Astrocyte (in vitro differentiated cells and primary cell): ENCODE measurements around the gene PNMA8A. TPM values are rescaled to one million over a fixed set of nuclear protein-coding genes. Genes with fewer than 3 reads are reported as not detected.

Experiments
- DNase-seq: peaks from one replicate; pipeline ENCODE4 v3.0.0-alpha.2; 2010; ENCODE audit warnings: low read depth
- FAIRE-seq: peaks from 2 replicates; lab custom pipeline; 2011; peaks lifted over from hg19 to GRCh38; lab: Jason Lieb, UNC
- H2AFZ ChIP-seq: 2 replicates; pipeline ENCODE4 v1.6.0; 2012; ENCODE audit warnings: low read depth, low read length, inconsistent platforms
- H3K27ac ChIP-seq: 2 replicates; pipeline ENCODE4 v1.5.1; 2011; ENCODE audit warnings: low read depth, low read length, inconsistent platforms
- H3K27me3 ChIP-seq: 2 replicates; pipeline ENCODE4 v1.6.0; 2011; ENCODE audit warnings: low read length, inconsistent platforms; ENCODE audit not compliant: insufficient read depth
- H3K36me3 ChIP-seq: 2 replicates; pipeline ENCODE4 v1.5.1; 2011; ENCODE audit warnings: low read length, inconsistent platforms; ENCODE audit not compliant: insufficient read depth
- H3K4me1 ChIP-seq: 2 replicates; pipeline ENCODE4 v1.5.1; 2011; ENCODE audit warnings: low read length, inconsistent platforms; ENCODE audit not compliant: insufficient read depth
- H3K4me2 ChIP-seq: 2 replicates; pipeline ENCODE4 v1.6.0; 2012; ENCODE audit warnings: low read length, inconsistent platforms
- H3K4me3 ChIP-seq: 2 replicates; pipeline ENCODE4 v1.5.1; 2011; ENCODE audit warnings: low read depth, mild to moderate bottlenecking, low read length, inconsistent platforms; ENCODE audit not compliant: insufficient read depth
- H3K79me2 ChIP-seq: 2 replicates; pipeline ENCODE4 v1.6.0; 2012; ENCODE audit warnings: mild to moderate bottlenecking, low read length, inconsistent platforms; ENCODE audit not compliant: insufficient read depth
- H3K9ac ChIP-seq: 2 replicates; pipeline ENCODE4 v1.6.0; 2012; ENCODE audit warnings: mild to moderate bottlenecking, low read length, inconsistent platforms
- H3K9me3 ChIP-seq: 2 replicates; pipeline ENCODE4 v1.5.1; 2012; ENCODE audit warnings: low read depth, mild to moderate bottlenecking, low read length, inconsistent platforms; ENCODE audit not compliant: insufficient read depth
- H4K20me1 ChIP-seq: 2 replicates; pipeline ENCODE4 v1.6.0; 2012; ENCODE audit warnings: low read length, inconsistent platforms; ENCODE audit not compliant: insufficient read depth
- H3K27ac Mint-ChIP-seq: one replicate; pipeline ENCODE4 v1.8.0; 2021; ENCODE audit warnings: mild to moderate bottlenecking, mixed read lengths; ENCODE audit not compliant: unreplicated experiment
- H3K27me3 Mint-ChIP-seq: one replicate; pipeline ENCODE4 v1.8.0; 2021; ENCODE audit warnings: low read depth, mixed read lengths; ENCODE audit not compliant: unreplicated experiment
- H3K36me3 Mint-ChIP-seq: one replicate; pipeline ENCODE4 v1.8.0; 2021; ENCODE audit warnings: low read depth, mixed read lengths; ENCODE audit not compliant: unreplicated experiment
- H3K4me1 Mint-ChIP-seq: one replicate; pipeline ENCODE4 v1.8.0; 2021; ENCODE audit warnings: low read depth, mixed read lengths; ENCODE audit not compliant: unreplicated experiment
- H3K4me3 Mint-ChIP-seq: one replicate; pipeline ENCODE4 v1.8.0; 2021; ENCODE audit warnings: mild to moderate bottlenecking, moderate library complexity, mixed read lengths; ENCODE audit not compliant: unreplicated experiment
- H3K9me3 Mint-ChIP-seq: one replicate; pipeline ENCODE4 v1.8.0; 2021; ENCODE audit warnings: mild to moderate bottlenecking, mixed read lengths; ENCODE audit not compliant: unreplicated experiment
- EZH2 ChIP-seq: IDR thresholded peaks from 2 replicates; pipeline ENCODE4 v1.6.1; 2012; ENCODE audit warnings: mild to moderate bottlenecking, low read length, inconsistent platforms; ENCODE audit not compliant: insufficient read depth
- total RNA-seq: library from RNA; stranded (reverse); gene quantifications from 2 replicates; pipeline ENCODE4 v1.2.1, GENCODE V29; 2021
- TF ChIP-seq, protein P1 (sequence below): IDR thresholded peaks from 2 replicates; pipeline ENCODE4 v1.5.1; 2011; ENCODE audit warnings: low read depth, mild to moderate bottlenecking, inconsistent platforms, low read length, moderate library complexity; ENCODE audit not compliant: insufficient read depth

The PNMA8A gene
- total RNA-seq, 1 donor from 2014 or later: 12.1 TPM

DNA sequence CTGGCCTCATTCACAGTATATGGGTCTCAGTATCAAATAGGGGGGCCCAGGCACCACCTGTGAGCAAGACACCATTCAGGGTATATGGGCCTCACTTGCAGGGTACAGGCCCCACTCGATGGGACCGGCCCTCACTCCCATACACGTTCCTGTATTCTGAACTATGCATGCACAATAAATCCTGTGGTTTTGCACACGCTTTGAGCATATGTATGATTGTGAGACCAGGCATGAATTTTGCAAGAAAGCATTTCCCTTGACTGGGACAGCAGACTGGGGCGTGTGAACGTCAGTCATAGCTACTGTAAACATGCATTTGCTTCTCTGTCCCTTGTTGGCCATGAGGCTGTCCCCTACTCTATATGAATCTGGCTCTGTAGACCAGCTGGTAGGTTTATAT is 24.9 kb upstream of the PNMA8A start:
- no peaks in the 10 kb centered on the region for H3K9me3 Mint-ChIP-seq
- no peak overlapping the region for H3K27ac ChIP-seq
- H3K4me2 ChIP-seq: no peak overlapping the region
- no peak for TF ChIP-seq EZH2
- TF ChIP-seq, protein P1, sequence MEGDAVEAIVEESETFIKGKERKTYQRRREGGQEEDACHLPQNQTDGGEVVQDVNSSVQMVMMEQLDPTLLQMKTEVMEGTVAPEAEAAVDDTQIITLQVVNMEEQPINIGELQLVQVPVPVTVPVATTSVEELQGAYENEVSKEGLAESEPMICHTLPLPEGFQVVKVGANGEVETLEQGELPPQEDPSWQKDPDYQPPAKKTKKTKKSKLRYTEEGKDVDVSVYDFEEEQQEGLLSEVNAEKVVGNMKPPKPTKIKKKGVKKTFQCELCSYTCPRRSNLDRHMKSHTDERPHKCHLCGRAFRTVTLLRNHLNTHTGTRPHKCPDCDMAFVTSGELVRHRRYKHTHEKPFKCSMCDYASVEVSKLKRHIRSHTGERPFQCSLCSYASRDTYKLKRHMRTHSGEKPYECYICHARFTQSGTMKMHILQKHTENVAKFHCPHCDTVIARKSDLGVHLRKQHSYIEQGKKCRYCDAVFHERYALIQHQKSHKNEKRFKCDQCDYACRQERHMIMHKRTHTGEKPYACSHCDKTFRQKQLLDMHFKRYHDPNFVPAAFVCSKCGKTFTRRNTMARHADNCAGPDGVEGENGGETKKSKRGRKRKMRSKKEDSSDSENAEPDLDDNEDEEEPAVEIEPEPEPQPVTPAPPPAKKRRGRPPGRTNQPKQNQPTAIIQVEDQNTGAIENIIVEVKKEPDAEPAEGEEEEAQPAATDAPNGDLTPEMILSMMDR: no peak
- no peaks in the 10 kb centered on the region for H3K79me2 ChIP-seq
- no peaks in the 10 kb centered on the region for H3K36me3 ChIP-seq
- H3K4me3 ChIP-seq: no peak overlapping the region
- H3K4me3 Mint-ChIP-seq: no peak overlapping the region
- H3K4me1 ChIP-seq: peaks cover 6% of the 10 kb centered on the region
- H2AFZ ChIP-seq: no peak overlapping the region
- H3K27me3 ChIP-seq: peaks cover 21% of the 10 kb centered on the region
- no peak for DNase-seq
- peaks cover 10% of the 10 kb centered on the region for H3K9me3 ChIP-seq
- no peak overlapping the region for H3K9ac ChIP-seq
- no peak overlapping the region for H3K27ac Mint-ChIP-seq
- no peaks in the 10 kb centered on the region for H4K20me1 ChIP-seq
- no peak for FAIRE-seq
- H3K27me3 Mint-ChIP-seq: peaks cover 14% of the 10 kb centered on the region
- H3K4me1 Mint-ChIP-seq: peaks cover 14% of the 10 kb centered on the region
- no peaks in the 10 kb centered on the region for H3K36me3 Mint-ChIP-seq

DNA sequence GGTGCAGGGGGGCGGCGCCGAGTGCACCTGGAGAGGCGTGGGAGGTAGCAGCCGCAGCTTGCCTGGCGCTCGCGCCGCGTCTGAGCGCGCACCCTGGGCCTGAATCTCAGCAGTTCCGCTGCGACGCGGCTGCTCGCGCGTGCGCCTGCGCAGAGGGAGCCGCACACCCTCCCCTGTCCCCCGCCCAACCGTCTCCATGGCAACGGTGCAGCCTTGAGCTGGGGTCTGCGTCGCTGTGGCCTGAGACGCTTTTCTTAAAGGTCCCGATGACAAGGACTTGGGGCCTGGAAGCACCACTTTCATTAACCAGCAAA is 24.4 kb upstream of the PNMA8A start, which contains the start of gene PNMA8B:
Gene PNMA8B, minus strand, starts transcription at position 82 of the 314 bp plus-strand sequence. CDS start 402 bp downstream, outside the sequence.
- peaks cover 6% of the 10 kb centered on the region for H3K4me1 ChIP-seq
- peaks cover 26% of the 10 kb centered on the region for H3K27me3 ChIP-seq
- Mint-ChIP-seq H3K27me3 (peaks cover 20% of the 10 kb centered on the region), H3K36me3 (no peaks in the 10 kb centered on the region), H3K4me3 (peak within 1 kb of the TSS; percentile 66), H3K27ac (peak within 1 kb of the TSS; percentile 41), H3K4me1 (peaks cover 13% of the 10 kb centered on the region), H3K9me3 (no peaks in the 10 kb centered on the region)
- no peaks in the 10 kb centered on the region for H3K36me3 ChIP-seq
- H3K9me3 ChIP-seq: peaks cover 10% of the 10 kb centered on the region
- peak within 1 kb of the TSS; percentile 71 for H2AFZ ChIP-seq
- no peaks in the 10 kb centered on the region for H3K79me2 ChIP-seq
- H3K27ac ChIP-seq: no peak within 1 kb of the TSS
- peak within 1 kb of the TSS; percentile 79 for H3K4me2 ChIP-seq
- DNase-seq (no peak), FAIRE-seq (no peak)
- peak within 1 kb of the TSS; percentile 37 for H3K4me3 ChIP-seq
- no peaks in the 10 kb centered on the region for H4K20me1 ChIP-seq
- TF ChIP-seq EZH2: no peak
- TF ChIP-seq, protein P1: no peak
- no peak within 1 kb of the TSS for H3K9ac ChIP-seq

DNA sequence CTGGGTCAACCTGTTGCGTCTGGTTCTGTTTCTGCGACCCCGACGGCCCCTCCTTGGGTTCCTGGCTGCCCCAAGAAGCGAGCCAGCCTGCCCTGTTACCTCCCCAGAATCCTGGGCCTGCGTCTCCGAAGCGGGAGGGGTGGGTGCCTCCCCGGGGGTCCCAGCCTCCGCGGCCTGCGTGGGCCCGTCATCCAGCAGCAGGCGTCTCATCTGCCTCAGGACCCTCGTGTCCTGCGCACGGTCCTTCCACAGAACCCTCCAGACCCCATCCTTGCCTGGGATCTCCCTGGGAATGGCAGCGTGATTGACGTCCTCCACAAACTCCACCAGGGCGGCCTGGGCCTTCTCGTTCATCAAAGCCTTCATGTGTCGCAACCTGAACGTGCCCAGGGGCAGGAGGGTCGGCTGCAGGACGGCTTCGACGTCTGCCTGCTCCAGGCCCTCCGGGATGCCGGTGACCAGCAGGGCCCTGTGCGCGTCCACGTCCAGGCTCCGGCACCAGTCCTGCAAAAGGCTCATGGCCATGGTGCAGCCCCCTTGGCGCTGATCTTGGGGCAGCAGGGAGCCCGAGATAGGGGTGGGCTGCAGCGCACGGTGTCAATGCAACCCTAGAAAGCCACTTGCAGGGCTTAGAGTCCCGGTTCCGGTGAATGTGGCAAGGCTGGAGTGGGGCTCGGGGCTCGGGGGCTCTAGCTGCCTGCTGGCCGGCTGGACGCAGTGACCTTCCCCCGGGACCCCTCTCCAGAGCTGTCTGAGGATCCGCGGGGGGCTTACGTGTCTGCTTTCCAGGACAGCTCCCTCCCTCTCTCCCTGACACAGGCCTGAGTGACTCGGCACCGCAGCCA is 23.8 kb upstream of the PNMA8A start:
- H3K27ac ChIP-seq: no peak overlapping the region
- no peak overlapping the region for H3K4me3 Mint-ChIP-seq
- DNase-seq: no peak
- peak overlapping the region; percentile 79 for H3K4me2 ChIP-seq
- TF ChIP-seq, protein P1: no peak
- no peak for TF ChIP-seq EZH2
- peaks cover 28% of the 10 kb centered on the region for H3K27me3 ChIP-seq
- no peaks in the 10 kb centered on the region for H3K9me3 Mint-ChIP-seq
- no peaks in the 10 kb centered on the region for H3K36me3 ChIP-seq
- no peaks in the 10 kb centered on the region for H3K79me2 ChIP-seq
- peak overlapping the region; percentile 71 for H2AFZ ChIP-seq
- H3K4me3 ChIP-seq: peak overlapping the region; percentile 37
- H3K9ac ChIP-seq: no peak overlapping the region
- H3K27me3 Mint-ChIP-seq: peaks cover 22% of the 10 kb centered on the region
- H4K20me1 ChIP-seq: no peaks in the 10 kb centered on the region
- H3K27ac Mint-ChIP-seq: no peak overlapping the region
- H3K9me3 ChIP-seq: peaks cover 10% of the 10 kb centered on the region
- FAIRE-seq: no peak
- H3K36me3 Mint-ChIP-seq: no peaks in the 10 kb centered on the region
- H3K4me1 ChIP-seq: peaks cover 6% of the 10 kb centered on the region
- H3K4me1 Mint-ChIP-seq: peaks cover 9% of the 10 kb centered on the region
